WTC11 (cell line): ENCODE results near the gene CCDC59.

Experiments used
- IRF2 ChIP-seq: sonication (generic); formaldehyde crosslinking; IDR thresholded peaks from 2 replicates; pipeline ENCODE4 v1.8.0; 2022; ENCODE audit warnings: low read depth, missing genetic modification reagents, borderline replicate concordance
- NFE2L1 ChIP-seq: sonication (generic); formaldehyde crosslinking; IDR thresholded peaks from 2 replicates; pipeline ENCODE4 v1.8.1; 2023; ENCODE audit warnings: missing genetic modification reagents
- TEAD4 ChIP-seq: sonication (generic); formaldehyde crosslinking; IDR thresholded peaks from 2 replicates; pipeline ENCODE4 v1.8.0; 2022; ENCODE audit warnings: mild to moderate bottlenecking, missing genetic modification reagents

DNA sequence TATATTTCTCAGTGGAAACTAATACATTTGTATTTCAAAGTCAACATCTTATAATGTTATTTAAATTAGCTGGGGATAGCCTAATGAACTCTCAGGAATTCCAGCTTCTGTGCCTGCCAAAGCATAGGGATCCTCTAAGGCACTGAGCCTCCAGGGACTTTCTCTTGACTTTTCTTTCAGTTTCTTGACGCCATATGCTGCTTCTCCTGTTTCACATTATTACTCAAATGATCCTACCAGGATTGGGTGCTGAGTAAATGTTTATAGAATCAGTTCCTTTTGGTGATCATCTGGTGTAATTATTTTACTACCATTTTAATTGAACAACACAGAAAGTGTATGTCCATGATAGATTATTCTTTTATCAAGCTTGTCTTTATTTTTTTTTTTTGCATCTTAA lies 8.0 kb upstream of the CCDC59 start:
- no peak for TF ChIP-seq TEAD4 (CRISPR knock-in tag)
- TF ChIP-seq IRF2 (CRISPR knock-in tag), result no peak
- no peak for TF ChIP-seq NFE2L1
